K562 (cell line): ENCODE data around the gene AQP4. TPM values are rescaled to one million over a fixed set of nuclear protein-coding genes. Genes with fewer than 3 reads are reported as not detected.

Experiments
- ATAC-seq: fragments of 200-7000 bp; cut with Tn5 transposase; 3 replicates; pipeline ENCODE4 v1.9.1; 2020; ENCODE audit warnings: moderate library complexity
- BruUV-seq: library from RNA; stranded (reverse); fragments of 400-500 nt; replicated peaks from 2 replicates; lab custom pipeline; 2021; lab: Mats Ljungman, UMichigan
- CTCF ChIA-PET: fragments of 300-600 bp; formaldehyde crosslinking; extraction: SDS; loops from one replicate; lab custom pipeline; 2021; ENCODE audit warnings: low intra/inter-chr PET ratio; lab: Yijun Ruan, JAX
- POLR2A ChIA-PET: fragments of 300-600, 350-650 bp; sonication (Branson Sonifier 250); formaldehyde crosslinking; extraction: SDS; loops from one replicate; lab custom pipeline; 2021; ENCODE audit warnings: antibody characterized with exemption, inconsistent platforms; lab: Yijun Ruan, JAX
- DNase-seq, 4 experiments: peaks; one replicate each; pipeline versions ENCODE4 v3.0.0 to v3.0.0-alpha.2; 2011 to 2018; ENCODE audit warnings: low spot score in 3 of 4, mixed read lengths in 3 of 4; ENCODE audit errors: extremely low read depth in 1 of 4
- FAIRE-seq: peaks from 2 replicates; lab custom pipeline; 2011; peaks lifted over from hg19 to GRCh38; lab: Jason Lieb, UNC
- H2AFZ ChIP-seq: 2 replicates; pipeline ENCODE4 v1.6.0; 2011; ENCODE audit warnings: low read depth, low read length, control low read depth, inconsistent platforms
- H3K27ac ChIP-seq: fragments of 200-600 bp; 3 replicates; pipeline ENCODE4 v1.8.0; 2011; ENCODE audit warnings: low read depth, mild to moderate bottlenecking, control low read depth, inconsistent platforms, low read length, moderate library complexity, mixed read lengths; ENCODE audit errors: extremely low read depth
- H3K27me3 ChIP-seq, 2 experiments: fragments of 300-600 bp in 1 of 2; 2 replicates in 1 of 2; 3 replicates in 1 of 2; pipeline versions ENCODE4 v1.6.0 to v1.8.0; 2011; ENCODE audit warnings: inconsistent platforms in 2 of 2, low read length in 2 of 2, mild to moderate bottlenecking in 1 of 2, mixed read lengths in 1 of 2, moderate library complexity in 1 of 2; ENCODE audit not compliant: control insufficient read depth in 2 of 2, insufficient read depth in 2 of 2
- H3K36me3 ChIP-seq: fragments of 300-600 bp; 3 replicates; pipeline ENCODE4 v1.8.0; 2011; ENCODE audit warnings: mild to moderate bottlenecking, low read length, inconsistent platforms; ENCODE audit not compliant: control insufficient read depth, insufficient read depth
- H3K4me1 ChIP-seq, 2 experiments: fragments of 200-600 bp in 1 of 2; replicated peaks in 1 of 2; 2 replicates in 1 of 2; 3 replicates in 1 of 2; pipeline versions ENCODE4 v1.5.1 to v1.8.0; 2011; ENCODE audit warnings: inconsistent platforms in 2 of 2, low read length in 2 of 2, mild to moderate bottlenecking in 1 of 2, mixed read lengths in 1 of 2, moderate library complexity in 1 of 2; ENCODE audit not compliant: control insufficient read depth in 2 of 2, insufficient read depth in 2 of 2
- H3K4me2 ChIP-seq: 2 replicates; pipeline ENCODE4 v1.6.1; 2011; ENCODE audit warnings: low read length, control low read depth, inconsistent platforms, mixed read lengths; ENCODE audit not compliant: insufficient read depth
- H3K4me3 ChIP-seq: fragments of 200-600 bp; sonication (generic), shearing (Covaris generic); 2 replicates; pipeline ENCODE4 v1.5.1; 2016; ENCODE audit warnings: control low read depth, inconsistent platforms
- H3K79me2 ChIP-seq: fragments of 200-600 bp; 3 replicates; pipeline ENCODE4 v1.8.0; 2011; ENCODE audit warnings: low read length, inconsistent platforms; ENCODE audit not compliant: control insufficient read depth, insufficient read depth
- H3K9ac ChIP-seq, 2 experiments: 2 replicates each; pipeline versions ENCODE4 v1.6.0 to v1.6.1; 2011; ENCODE audit warnings: low read depth in 2 of 2, low read length in 2 of 2, control low read depth in 1 of 2, inconsistent platforms in 1 of 2, mild to moderate bottlenecking in 1 of 2, mixed read lengths in 1 of 2; ENCODE audit not compliant: insufficient read depth in 1 of 2
- H3K9me1 ChIP-seq: one replicate; pipeline ENCODE4 v1.6.0; 2011; ENCODE audit warnings: inconsistent platforms, mild to moderate bottlenecking, low read length, moderate library complexity; ENCODE audit not compliant: control insufficient read depth, insufficient read depth
- H3K9me3 ChIP-seq: replicated peaks from 2 replicates; pipeline ENCODE4 v1.5.1; 2011; ENCODE audit warnings: low read depth, low read length, inconsistent platforms; ENCODE audit not compliant: control insufficient read depth, insufficient read depth
- H4K20me1 ChIP-seq: replicated peaks from 2 replicates; pipeline ENCODE4 v1.6.1; 2011; ENCODE audit warnings: low read length, inconsistent platforms, mixed read lengths; ENCODE audit not compliant: control insufficient read depth, insufficient read depth
- ARHGAP35 ChIP-seq: fragments of 450-650 bp; IDR thresholded peaks from 2 replicates; pipeline ENCODE4 v1.6.1; 2018; ENCODE audit not compliant: partially characterized antibody
- BDP1 ChIP-seq: IDR thresholded peaks from 3 replicates; pipeline ENCODE4 v1.6.1; 2011; ENCODE audit not compliant: insufficient read length, insufficient read depth
- C11orf30 ChIP-seq: fragments of 450-650 bp; IDR thresholded peaks from 2 replicates; pipeline ENCODE4 v1.6.1; 2016; ENCODE audit warnings: low read depth, mild to moderate bottlenecking
- CEBPG ChIP-seq, 3 experiments: fragments of 200-800 bp in 1 of 3; sonication (Bioruptor generic) in 1 of 3; sonication (generic) in 1 of 3; formaldehyde crosslinking in 1 of 3; IDR thresholded peaks in 2 of 3; conservative IDR thresholded peaks in 1 of 3; 2 replicates each; pipeline versions ENCODE4 v1.6.1 to v1.8.0; 2016 to 2022; ENCODE audit warnings: missing compliant biosample characterization in 2 of 3, missing genetic modification characterization in 2 of 3, mild to moderate bottlenecking in 1 of 3, missing genetic modification reagents in 1 of 3
- PCBP2 ChIP-seq: fragments of 200-400 bp; formaldehyde crosslinking; IDR thresholded peaks from 2 replicates; pipeline ENCODE4 v1.6.1; 2018; ENCODE audit warnings: low read length, low read depth, mild to moderate bottlenecking, moderate library complexity; ENCODE audit not compliant: poor library complexity, severe bottlenecking
- POLR2G ChIP-seq: fragments of 200-400 bp; formaldehyde crosslinking; IDR thresholded peaks from 2 replicates; pipeline ENCODE4 v1.6.1; 2017; ENCODE audit warnings: low read depth, mild to moderate bottlenecking, antibody characterized with exemption, low read length, moderate library complexity
- RAD21 ChIP-seq, 2 experiments: fragments of 250-450 bp in 1 of 2; fragments of 450-650 bp in 1 of 2; sonication (Bioruptor Pico) in 1 of 2; formaldehyde crosslinking in 1 of 2; IDR thresholded peaks in 1 of 2; conservative IDR thresholded peaks in 1 of 2; 2 replicates each; pipeline versions ENCODE4 v1.4.0 to v1.8.0; 2020 to 2022; ENCODE audit warnings: mild to moderate bottlenecking in 2 of 2, moderate library complexity in 1 of 2
- RHOXF2B ChIP-seq: fragments of 250-450 bp; sonication (Bioruptor Pico); conservative IDR thresholded peaks from 2 replicates; pipeline ENCODE4 v1.5.1; 2021
- SIRT6 ChIP-seq: IDR thresholded peaks from one replicate; pipeline ENCODE4 v1.6.1; 2012; ENCODE audit warnings: low read depth, mild to moderate bottlenecking, control low read depth, inconsistent platforms, low read length, moderate library complexity
- TFAM ChIP-seq: fragments of 250-450 bp; sonication (Bioruptor Pico); conservative IDR thresholded peaks from 2 replicates; pipeline ENCODE4 v1.5.0; 2021; ENCODE audit warnings: mild to moderate bottlenecking, moderate library complexity
- TRIM28 ChIP-seq: fragments of 450-650 bp; IDR thresholded peaks from 2 replicates; pipeline ENCODE4 v1.6.1; 2017
- ZNF57 ChIP-seq: fragments of 450-650 bp; formaldehyde crosslinking; IDR thresholded peaks from 2 replicates; pipeline ENCODE4 v1.4.0; 2020; ENCODE audit warnings: mild to moderate bottlenecking, moderate library complexity
- WGBS: fragments of 100-300 bp; shearing (Covaris generic); methylation state at CpG from one replicate; pipeline ENCODE4 v1.1.6; 2016; ENCODE audit warnings: low coverage, mixed read lengths; ENCODE audit not compliant: insufficient coverage; ENCODE audit errors: missing lambda C conversion rate; 5-methylcytosine and 5-hydroxymethylcytosine counted together
- in situ Hi-C: fragments of 300-500 bp; cut with MboI; formaldehyde crosslinking; loops from 4 replicates; pipeline ENCODE4 v1.15.0; 2018; ENCODE audit warnings: inconsistent platforms, mixed read lengths
- intact Hi-C: fragments of 100-400 bp; cut with micrococcal nuclease; formaldehyde crosslinking; loops from 2 replicates; pipeline ENCODE4 v1.14.2; 2022
- polyA plus RNA-seq, 8 experiments: library from polyadenylated mRNA; depleted of rRNA in 4 of 8; stranded (reverse) in 5 of 8; unstranded in 3 of 8; fragments of >200 nt; fragmentation: Nextera tagmentation in 2 of 8; fragmentation: Illumina TruSeq in 1 of 8; extraction: Ambion mirVana in 2 of 8; extraction: Trizol in 1 of 8; gene quantifications; 2 replicates each; pipeline versions ENCODE4 v1.2.1 to v1.2.3, GENCODE V29; 2011 to 2014; ENCODE audit warnings: inconsistent platforms in 1 of 8, missing spikeins in 1 of 8
- total RNA-seq, 7 experiments: library from RNA; depleted of rRNA in 6 of 7; stranded (reverse); fragments of >200 nt in 6 of 7; fragmentation: Illumina TruSeq in 2 of 7; extraction: Trizol in 2 of 7; gene quantifications; 2 replicates each; pipeline versions ENCODE4 v1.2.1 to v1.2.3, GENCODE V29; 2011 to 2021; ENCODE audit warnings: low replicate concordance in 1 of 7
- TF ChIP-seq, protein P1 (sequence below), 2 experiments: fragments of 450-650 bp; conservative IDR thresholded peaks; 2 replicates each; pipeline ENCODE4 v1.6.1; 2017; ENCODE audit warnings: mild to moderate bottlenecking in 2 of 2, moderate library complexity in 2 of 2
- TF ChIP-seq, protein P2 (sequence below), 2 experiments: fragments of 200-800 bp in 1 of 2; sonication (Bioruptor generic) in 1 of 2; sonication (generic) in 1 of 2; formaldehyde crosslinking in 1 of 2; IDR thresholded peaks in 1 of 2; conservative IDR thresholded peaks in 1 of 2; 2 replicates each; pipeline versions ENCODE4 v1.5.0 to v1.6.1; 2016 to 2020; ENCODE audit warnings: missing compliant biosample characterization in 1 of 2, missing genetic modification characterization in 1 of 2, missing genetic modification reagents in 1 of 2
- TF ChIP-seq, protein P3 (sequence below): fragments of 250-450 bp; sonication (Bioruptor Pico); IDR thresholded peaks from 2 replicates; pipeline ENCODE4 v1.8.0; 2021; ENCODE audit warnings: mild to moderate bottlenecking, moderate library complexity

AQP4 gene
- total and polyA plus RNA-seq, 9 of the 15 experiments (the other 6 are each of a cell fraction or from before 2014, with no cell fraction given) = 0.31 TPM; not detected in 8

DNA sequence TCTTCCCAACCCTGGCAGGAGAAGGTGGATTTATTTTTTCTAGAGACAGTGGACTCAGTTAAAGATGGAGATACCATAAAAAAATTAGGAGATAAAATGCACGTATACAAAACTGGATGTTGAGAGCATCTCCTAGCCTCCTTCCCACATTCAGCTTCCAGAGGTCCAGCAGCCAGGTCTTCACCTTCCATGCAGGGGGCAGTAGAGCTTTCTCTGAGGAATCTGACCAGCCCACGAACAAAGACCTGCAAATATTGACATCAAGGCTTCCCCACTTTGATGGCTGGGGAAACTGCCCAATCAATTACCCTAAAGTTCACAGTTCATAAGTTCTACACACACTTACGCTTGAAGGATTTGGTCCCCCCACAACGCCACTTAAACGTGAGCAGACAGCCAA is 24.5 kb downstream of the AQP4 start (continued):
- TF ChIP-seq, protein P1, sequence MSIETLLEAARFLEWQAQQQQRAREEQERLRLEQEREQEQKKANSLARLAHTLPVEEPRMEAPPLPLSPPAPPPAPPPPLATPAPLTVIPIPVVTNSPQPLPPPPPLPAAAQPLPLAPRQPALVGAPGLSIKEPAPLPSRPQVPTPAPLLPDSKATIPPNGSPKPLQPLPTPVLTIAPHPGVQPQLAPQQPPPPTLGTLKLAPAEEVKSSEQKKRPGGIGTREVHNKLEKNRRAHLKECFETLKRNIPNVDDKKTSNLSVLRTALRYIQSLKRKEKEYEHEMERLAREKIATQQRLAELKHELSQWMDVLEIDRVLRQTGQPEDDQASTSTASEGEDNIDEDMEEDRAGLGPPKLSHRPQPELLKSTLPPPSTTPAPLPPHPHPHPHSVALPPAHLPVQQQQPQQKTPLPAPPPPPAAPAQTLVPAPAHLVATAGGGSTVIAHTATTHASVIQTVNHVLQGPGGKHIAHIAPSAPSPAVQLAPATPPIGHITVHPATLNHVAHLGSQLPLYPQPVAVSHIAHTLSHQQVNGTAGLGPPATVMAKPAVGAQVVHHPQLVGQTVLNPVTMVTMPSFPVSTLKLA (conservative IDR thresholded peaks at IDR 0.05) = no peak
- TF ChIP-seq CEBPG (CRISPR knock-in tag; IDR thresholded peaks at IDR 0.05) (no peak), CEBPG (tag; conservative IDR thresholded peaks at IDR 0.05 in 1 of 2, IDR thresholded peaks at IDR 0.05 in 1 of 2) (no peak), ZNF57 (no peak), TFAM (no peak), PCBP2 (no peak), BDP1 (no peak)

DNA sequence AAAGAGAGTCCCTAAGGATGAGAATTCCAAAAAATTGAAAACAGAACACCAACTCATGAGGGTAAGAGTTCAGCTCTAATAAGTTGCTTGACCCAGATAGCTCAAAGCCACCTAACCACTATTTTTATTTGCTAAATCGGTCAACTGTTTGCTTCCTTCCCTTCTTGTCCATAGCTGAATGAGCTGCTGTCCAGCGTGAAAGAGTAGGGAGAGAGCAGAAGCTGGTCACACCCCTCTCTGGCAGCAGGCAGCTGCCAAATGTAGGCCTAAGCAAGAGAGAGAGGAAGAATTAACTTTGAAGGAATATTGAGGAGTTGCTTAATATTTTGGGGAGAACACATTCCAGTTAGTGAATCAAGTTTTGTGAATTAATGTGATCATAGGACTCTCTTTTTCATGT is 25.9 kb downstream of the AQP4 start:
- Histone ChIP-seq H3K9me3 (no peaks in the 10 kb centered on the region), H4K20me1 (no peaks in the 10 kb centered on the region), H3K79me2 (no peaks in the 10 kb centered on the region), H3K4me3 (no peak overlapping the region), H3K36me3 (no peaks in the 10 kb centered on the region), H3K27ac (no peak overlapping the region), H3K9me1 (no peaks in the 10 kb centered on the region), H3K9ac (no peak overlapping the region), H2AFZ (no peak overlapping the region), H3K4me2 (no peak overlapping the region), H3K4me1 (no peaks in the 10 kb centered on the region), H3K27me3 (no peaks in the 10 kb centered on the region)
- no TSS peak for BruUV-seq
- 0% methylated on average over 2 of the region's 2 CpGs for WGBS
- DNase-seq (no peak), ATAC-seq (no peak), FAIRE-seq (no peak)
- ChIA-PET POLR2A (no interaction called here), CTCF (no interaction called here)
- in situ Hi-C loops = no loop called here
- intact Hi-C loops = no loop called here
- TF ChIP-seq TRIM28 (no peak), SIRT6 (no peak), RHOXF2B (CRISPR knock-in tag) (no peak), POLR2G (no peak), RAD21 (CRISPR knock-in tag; conservative IDR thresholded peaks at IDR 0.05 in 1 of 2, IDR thresholded peaks at IDR 0.05 in 1 of 2) (no peak), ARHGAP35 (no peak), C11orf30 (no peak)
- TF ChIP-seq, protein P2, sequence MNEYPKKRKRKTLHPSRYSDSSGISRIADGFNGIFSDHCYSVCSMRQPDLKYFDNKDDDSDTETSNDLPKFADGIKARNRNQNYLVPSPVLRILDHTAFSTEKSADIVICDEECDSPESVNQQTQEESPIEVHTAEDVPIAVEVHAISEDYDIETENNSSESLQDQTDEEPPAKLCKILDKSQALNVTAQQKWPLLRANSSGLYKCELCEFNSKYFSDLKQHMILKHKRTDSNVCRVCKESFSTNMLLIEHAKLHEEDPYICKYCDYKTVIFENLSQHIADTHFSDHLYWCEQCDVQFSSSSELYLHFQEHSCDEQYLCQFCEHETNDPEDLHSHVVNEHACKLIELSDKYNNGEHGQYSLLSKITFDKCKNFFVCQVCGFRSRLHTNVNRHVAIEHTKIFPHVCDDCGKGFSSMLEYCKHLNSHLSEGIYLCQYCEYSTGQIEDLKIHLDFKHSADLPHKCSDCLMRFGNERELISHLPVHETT (CRISPR knock-in tag; conservative IDR thresholded peaks at IDR 0.05 in 1 of 2, IDR thresholded peaks at IDR 0.05 in 1 of 2) = no peak
- TF ChIP-seq, protein P3, sequence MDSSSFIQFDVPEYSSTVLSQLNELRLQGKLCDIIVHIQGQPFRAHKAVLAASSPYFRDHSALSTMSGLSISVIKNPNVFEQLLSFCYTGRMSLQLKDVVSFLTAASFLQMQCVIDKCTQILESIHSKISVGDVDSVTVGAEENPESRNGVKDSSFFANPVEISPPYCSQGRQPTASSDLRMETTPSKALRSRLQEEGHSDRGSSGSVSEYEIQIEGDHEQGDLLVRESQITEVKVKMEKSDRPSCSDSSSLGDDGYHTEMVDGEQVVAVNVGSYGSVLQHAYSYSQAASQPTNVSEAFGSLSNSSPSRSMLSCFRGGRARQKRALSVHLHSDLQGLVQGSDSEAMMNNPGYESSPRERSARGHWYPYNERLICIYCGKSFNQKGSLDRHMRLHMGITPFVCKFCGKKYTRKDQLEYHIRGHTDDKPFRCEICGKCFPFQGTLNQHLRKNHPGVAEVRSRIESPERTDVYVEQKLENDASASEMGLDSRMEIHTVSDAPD (CRISPR knock-in tag) = no peak
